ENCODE measurements around the gene MMP17. TPM values are rescaled to one million over a fixed set of nuclear protein-coding genes. Genes with fewer than 3 reads are reported as not detected.

MMP17 gene
- total RNA-seq, 4 donors from 2014 or later, result 0.38 to 10.1 (median 4.1) TPM

- WGBS, 2 donors, result 84 to 87% methylated on average over 20 of the region's 20 CpGs
- Histone ChIP-seq H3K36me3 (no peaks in the 10 kb centered on the region), H3K4me3 (replicated peaks in 1 of 3) (no peak overlapping the region), H3K27ac (no peak overlapping the region), H3K9me3 (no peaks in the 10 kb centered on the region), H3K27me3 (no peaks in the 10 kb centered on the region), H3K4me1 (no peaks in the 10 kb centered on the region)
- TF ChIP-seq POLR2A (IDR thresholded peaks at IDR 0.05) (no peak), CTCF (IDR thresholded peaks at IDR 0.05) (no peak)
- DNase-seq, result no peak
- intact Hi-C loops (cut with DNase I), result no loop called here
These were observed 37.1 kb downstream of the MMP17 start for GRCh38 chr12:131865180-131865875.

- WGBS, 2 donors, result 77 to 79% methylated on average over 9 to 10 of the region's 10 CpGs
- H3K4me1 ChIP-seq, result no peaks in the 10 kb centered on the region
- TF ChIP-seq CTCF (IDR thresholded peaks at IDR 0.05) (no peak), POLR2A (IDR thresholded peaks at IDR 0.05) (no peak)
- no peak for DNase-seq
- H3K27me3 ChIP-seq, result no peaks in the 10 kb centered on the region
- H3K9me3 ChIP-seq, result no peaks in the 10 kb centered on the region
- H3K4me3 ChIP-seq (replicated peaks in 1 of 3), result no peak overlapping the region
- no peak overlapping the region for H3K27ac ChIP-seq
- intact Hi-C loops (cut with DNase I), result no loop called here
- no peaks in the 10 kb centered on the region for H3K36me3 ChIP-seq
These were observed 39.3 kb downstream of the MMP17 start for GRCh38 chr12:131867471-131867870.

GRCh38 chr12:131867891-131868675 is 39.9 kb downstream of the MMP17 start:
- no peak for DNase-seq
- H3K27me3 ChIP-seq, result no peaks in the 10 kb centered on the region
- 72 to 88% methylated on average over 6 to 25 of the region's 28 CpGs for WGBS, 2 donors
- H3K36me3 ChIP-seq, result no peaks in the 10 kb centered on the region
- H3K27ac ChIP-seq, result no peak overlapping the region
- intact Hi-C loops (cut with DNase I), result no loop called here
- H3K4me1 ChIP-seq, result no peaks in the 10 kb centered on the region
- H3K9me3 ChIP-seq, result no peaks in the 10 kb centered on the region
- H3K4me3 ChIP-seq (replicated peaks in 1 of 3), result no peak overlapping the region
- no peak for TF ChIP-seq CTCF (IDR thresholded peaks at IDR 0.05)
- TF ChIP-seq POLR2A (IDR thresholded peaks at IDR 0.05), result no peak

- H3K27me3 ChIP-seq, result no peaks in the 10 kb centered on the region
- intact Hi-C loops (cut with DNase I), result no loop called here
- TF ChIP-seq POLR2A (IDR thresholded peaks at IDR 0.05) (no peak), CTCF (IDR thresholded peaks at IDR 0.05) (no peak)
- H3K4me1 ChIP-seq, result no peaks in the 10 kb centered on the region
- WGBS, 2 donors, result 70% methylated on average over 16 of the region's 16 CpGs
- H3K9me3 ChIP-seq, result no peaks in the 10 kb centered on the region
- DNase-seq, result no peak
- H3K36me3 ChIP-seq, result no peaks in the 10 kb centered on the region
- H3K27ac ChIP-seq, result no peak overlapping the region
- no peak overlapping the region for H3K4me3 ChIP-seq (replicated peaks in 1 of 3)
These were observed 41.8 kb downstream of the MMP17 start for GRCh38 chr12:131869871-131870418.

- Histone ChIP-seq H3K4me3 (replicated peaks in 1 of 3) (no peak overlapping the region), H3K36me3 (no peaks in the 10 kb centered on the region), H3K9me3 (no peaks in the 10 kb centered on the region), H3K27ac (no peak overlapping the region), H3K4me1 (no peaks in the 10 kb centered on the region), H3K27me3 (no peaks in the 10 kb centered on the region)
- intact Hi-C loops (cut with DNase I), result no loop called here
- TF ChIP-seq POLR2A (IDR thresholded peaks at IDR 0.05), result no peak
- no peak for TF ChIP-seq CTCF (IDR thresholded peaks at IDR 0.05)
- no peak for DNase-seq
- WGBS, 2 donors, result 91 to 96% methylated on average over 6 of the region's 6 CpGs
These were observed 43.5 kb downstream of the MMP17 start for GRCh38 chr12:131871677-131872076.

Data from thyroid gland (tissue), 4 donors.